WTC11 (cell line): Measurements from ENCODE around the gene MAP1B. TPM values are rescaled to one million over a fixed set of nuclear protein-coding genes. Genes with fewer than 3 reads are reported as not detected.

ENCODE experiments used
- ATAC-seq: fragments of 200-7000 bp; cut with Tn5 transposase; 2 replicates; pipeline ENCODE4 v1.10.0; 2021; ENCODE audit warnings: mild to moderate bottlenecking, moderate library complexity
- CTCF ChIA-PET: fragments of 300-600 bp; sonication (Branson Sonifier 250); formaldehyde crosslinking; loops from one replicate; lab custom pipeline; 2021; ENCODE audit warnings: antibody characterized with exemption; lab: Charles Lee
- POLR2A ChIA-PET: fragments of 350-600 bp; sonication (Branson Sonifier 250); formaldehyde crosslinking; loops from one replicate; lab custom pipeline; 2021; ENCODE audit warnings: antibody characterized with exemption; lab: Charles Lee
- DNase-seq: peaks from one replicate; pipeline ENCODE4 v3.0.0; 2021; ENCODE audit warnings: low spot score
- H3K27ac Mint-ChIP-seq: 2 replicates; pipeline ENCODE4 v1.8.0; 2021; ENCODE audit warnings: mixed read lengths
- H3K27me3 Mint-ChIP-seq: 2 replicates; pipeline ENCODE4 v1.8.0; 2021; ENCODE audit warnings: low read depth, mild to moderate bottlenecking, moderate library complexity, mixed read lengths
- H3K36me3 Mint-ChIP-seq: 2 replicates; pipeline ENCODE4 v1.8.0; 2021; ENCODE audit warnings: mixed read lengths
- H3K4me1 Mint-ChIP-seq: 2 replicates; pipeline ENCODE4 v1.8.0; 2022; ENCODE audit warnings: mixed read lengths
- H3K4me3 Mint-ChIP-seq: 2 replicates; pipeline ENCODE4 v1.8.0; 2021; ENCODE audit warnings: mild to moderate bottlenecking, moderate library complexity, mixed read lengths
- H3K9me3 Mint-ChIP-seq: 2 replicates; pipeline ENCODE4 v1.8.0; 2021; ENCODE audit warnings: mixed read lengths
- CREM ChIP-seq: sonication (generic); formaldehyde crosslinking; IDR thresholded peaks from 2 replicates; pipeline ENCODE4 v1.8.1; 2022; ENCODE audit warnings: mild to moderate bottlenecking, missing genetic modification reagents, moderate library complexity
- FOXJ3 ChIP-seq: sonication (generic); formaldehyde crosslinking; IDR thresholded peaks from 2 replicates; pipeline ENCODE4 v1.9.0; 2021; ENCODE audit warnings: missing genetic modification reagents, mild to moderate bottlenecking, borderline replicate concordance
- GRHL2 ChIP-seq: fragments of 250-450 bp; sonication (Bioruptor Pico); IDR thresholded peaks from 2 replicates; pipeline ENCODE4 v1.8.0; 2022; ENCODE audit warnings: mild to moderate bottlenecking, moderate library complexity; ENCODE audit not compliant: insufficient replicate concordance, severe bottlenecking
- GTF2I ChIP-seq: fragments of 250-450 bp; sonication (Bioruptor Pico); conservative IDR thresholded peaks from 2 replicates; pipeline ENCODE4 v1.4.0; 2021; ENCODE audit warnings: mild to moderate bottlenecking
- HMGA2 ChIP-seq: fragments of 250-450 bp; sonication (Bioruptor Pico); IDR thresholded peaks from 2 replicates; pipeline ENCODE4 v1.4.0; 2021; ENCODE audit warnings: mild to moderate bottlenecking, moderate library complexity
- MYBL2 ChIP-seq: sonication (generic); formaldehyde crosslinking; IDR thresholded peaks from 2 replicates; pipeline ENCODE4 v1.8.1; 2023; ENCODE audit warnings: mild to moderate bottlenecking, moderate library complexity, missing genetic modification reagents
- SOX15 ChIP-seq: fragments of 250-450 bp; sonication (Bioruptor Pico); IDR thresholded peaks from 2 replicates; pipeline ENCODE4 v1.9.0; 2021; ENCODE audit warnings: mild to moderate bottlenecking
- TEAD1 ChIP-seq: sonication (generic); formaldehyde crosslinking; IDR thresholded peaks from 2 replicates; pipeline ENCODE4 v1.8.0; 2022; ENCODE audit warnings: mild to moderate bottlenecking, missing genetic modification reagents
- ZNF121 ChIP-seq: sonication (generic); formaldehyde crosslinking; IDR thresholded peaks from 2 replicates; pipeline ENCODE4 v1.8.0; 2023; ENCODE audit warnings: missing genetic modification reagents
- ZNF263 ChIP-seq: sonication (generic); formaldehyde crosslinking; IDR thresholded peaks from 2 replicates; pipeline ENCODE4 v1.8.1; 2022; ENCODE audit warnings: low read depth, mild to moderate bottlenecking, moderate library complexity, missing genetic modification reagents
- ZNF416 ChIP-seq: fragments of 250-450 bp; sonication (Bioruptor Pico); IDR thresholded peaks from 2 replicates; pipeline ENCODE4 v1.9.0; 2021; ENCODE audit warnings: mild to moderate bottlenecking, inconsistent platforms
- ZNF423 ChIP-seq: fragments of 250-450 bp; sonication (Bioruptor Pico); IDR thresholded peaks from 2 replicates; pipeline ENCODE4 v2.1.2; 2022; ENCODE audit warnings: mild to moderate bottlenecking, moderate library complexity
- total RNA-seq: library from RNA; stranded (reverse); gene quantifications from 3 replicates; pipeline ENCODE4 v1.2.3, GENCODE V29; 2021
- TF ChIP-seq, protein P1 (sequence below): fragments of 250-450 bp; sonication (Bioruptor Pico); conservative IDR thresholded peaks from 2 replicates; pipeline ENCODE4 v1.9.0; 2021; ENCODE audit warnings: mild to moderate bottlenecking
- TF ChIP-seq, protein P2 (sequence below): sonication (generic); formaldehyde crosslinking; IDR thresholded peaks from 2 replicates; pipeline ENCODE4 v1.8.1; 2023; ENCODE audit warnings: mild to moderate bottlenecking, moderate library complexity, missing genetic modification reagents
- TF ChIP-seq, protein P3 (sequence below): sonication (generic); formaldehyde crosslinking; IDR thresholded peaks from 2 replicates; pipeline ENCODE4 v1.8.1; 2023; ENCODE audit warnings: mild to moderate bottlenecking, missing genetic modification reagents, moderate library complexity
- TF ChIP-seq, protein P4 (sequence below): sonication (generic); formaldehyde crosslinking; IDR thresholded peaks from 2 replicates; pipeline ENCODE4 v1.8.1; 2023; ENCODE audit warnings: mild to moderate bottlenecking, missing genetic modification reagents, borderline replicate concordance
- TF ChIP-seq, protein P5 (sequence below): fragments of 250-450 bp; sonication (Bioruptor Pico); IDR thresholded peaks from 2 replicates; pipeline ENCODE4 v1.9.0; 2021; ENCODE audit warnings: moderate library complexity, mild to moderate bottlenecking, inconsistent platforms, borderline replicate concordance
- TF ChIP-seq, protein P6 (sequence below): sonication (generic); formaldehyde crosslinking; IDR thresholded peaks from 2 replicates; pipeline ENCODE4 v1.8.0; 2022; ENCODE audit warnings: mild to moderate bottlenecking, missing genetic modification reagents
- TF ChIP-seq, protein P7 (sequence below): sonication (generic); formaldehyde crosslinking; IDR thresholded peaks from 2 replicates; pipeline ENCODE4 v1.8.1; 2023; ENCODE audit warnings: mild to moderate bottlenecking, missing genetic modification reagents
- TF ChIP-seq, protein P8 (sequence below): fragments of 250-450 bp; sonication (Bioruptor Pico); IDR thresholded peaks from 2 replicates; pipeline ENCODE4 v1.8.0; 2021; ENCODE audit warnings: mild to moderate bottlenecking

Gene MAP1B
- total RNA-seq, 1 experiment from 2014 or later, result 95.0 TPM

DNA sequence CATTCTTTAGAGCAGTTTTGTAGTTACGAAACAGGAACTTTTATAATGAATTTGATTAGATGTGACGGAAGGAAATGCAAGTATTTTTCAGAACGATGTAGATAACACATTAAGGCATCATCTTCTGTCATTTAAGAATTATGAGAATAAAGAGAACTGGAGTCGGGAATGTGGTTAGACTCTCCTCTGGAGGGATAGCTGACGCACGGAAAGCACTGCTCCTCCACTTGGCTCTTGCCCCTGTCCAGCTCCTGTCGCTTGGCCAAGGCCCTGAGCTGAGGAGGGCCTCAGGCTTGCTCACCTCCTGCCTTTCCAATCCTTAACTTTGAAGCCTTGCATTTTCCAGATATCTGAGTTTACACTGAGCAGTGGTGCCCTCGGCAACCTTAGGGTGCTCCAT is 60.5 kb downstream of the MAP1B start (continued):
- TF ChIP-seq, protein P1, sequence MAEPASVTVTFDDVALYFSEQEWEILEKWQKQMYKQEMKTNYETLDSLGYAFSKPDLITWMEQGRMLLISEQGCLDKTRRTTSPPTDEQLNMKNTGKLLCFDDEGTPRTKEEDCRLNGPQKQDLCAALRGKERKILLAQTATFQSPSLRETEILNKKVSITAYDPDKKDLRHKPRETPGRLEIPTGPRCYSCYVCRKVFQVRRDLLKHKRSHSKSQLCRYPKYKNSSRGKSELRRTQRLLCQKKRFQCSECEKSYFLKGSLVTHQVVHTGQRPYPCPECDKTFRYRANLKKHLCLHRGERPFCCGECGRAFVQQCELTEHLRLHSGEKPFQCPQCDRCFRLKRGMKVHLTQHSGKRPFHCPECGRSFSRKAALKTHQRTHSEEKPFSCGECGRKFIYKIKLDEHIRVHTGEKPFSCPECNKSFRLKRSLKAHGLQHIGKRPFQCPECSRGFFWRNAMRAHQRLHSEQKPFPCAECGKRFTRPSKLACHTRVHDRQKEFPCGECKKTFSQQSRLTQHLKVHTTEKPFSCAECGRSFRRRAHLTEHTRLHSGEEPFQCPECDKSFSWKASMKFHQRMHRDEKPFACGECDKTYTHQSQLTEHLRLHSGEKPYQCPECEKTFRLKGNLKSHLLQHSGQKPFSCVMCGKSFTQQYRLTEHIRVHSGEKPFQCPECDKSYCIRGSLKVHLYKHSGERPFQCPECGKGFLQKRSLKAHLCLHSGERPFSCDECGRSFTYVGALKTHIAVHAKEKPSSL (CRISPR knock-in tag), result no peak
- TF ChIP-seq, all 79 proteins: peak for 0

DNA sequence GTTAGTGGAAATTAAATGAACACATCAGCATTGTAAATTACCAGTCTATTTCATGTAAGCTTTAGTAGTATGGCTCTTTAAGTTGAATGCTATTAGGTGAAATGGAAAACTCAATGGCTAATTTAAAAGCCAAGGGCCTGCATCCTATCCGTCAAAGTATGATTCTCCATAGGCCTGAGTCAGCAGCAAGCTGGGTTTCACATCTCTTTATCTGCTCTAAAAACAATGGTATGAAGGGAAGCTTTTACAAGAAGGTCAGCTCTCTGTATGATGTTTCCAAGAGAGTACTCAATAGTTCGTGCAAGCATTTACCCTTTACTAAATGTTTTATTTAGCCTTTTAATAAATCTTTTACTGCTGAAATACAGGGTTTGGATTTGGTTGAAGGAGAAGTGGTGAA is 62.8 kb downstream of the MAP1B start:
- Mint-ChIP-seq H3K9me3 (no peaks in the 10 kb centered on the region), H3K27me3 (no peaks in the 10 kb centered on the region), H3K36me3 (no peaks in the 10 kb centered on the region), H3K27ac (peak overlapping the region; percentile 21; the same call in 1 of the 2 replicates), H3K4me1 (peaks cover 59% of the 10 kb centered on the region), H3K4me3 (no peak overlapping the region)
- ATAC-seq, result no peak
- ChIA-PET POLR2A (interaction anchor here (1.2 kb wide), 1 partner anchor 10 kb away, joined by 10 read pairs; no protein-coding TSS in a partner anchor), CTCF (no interaction called here)
- DNase-seq, result no peak
- TF ChIP-seq CREM, result no peak
- no peak for TF ChIP-seq ZNF263 (CRISPR knock-in tag)
- TF ChIP-seq, protein P2, sequence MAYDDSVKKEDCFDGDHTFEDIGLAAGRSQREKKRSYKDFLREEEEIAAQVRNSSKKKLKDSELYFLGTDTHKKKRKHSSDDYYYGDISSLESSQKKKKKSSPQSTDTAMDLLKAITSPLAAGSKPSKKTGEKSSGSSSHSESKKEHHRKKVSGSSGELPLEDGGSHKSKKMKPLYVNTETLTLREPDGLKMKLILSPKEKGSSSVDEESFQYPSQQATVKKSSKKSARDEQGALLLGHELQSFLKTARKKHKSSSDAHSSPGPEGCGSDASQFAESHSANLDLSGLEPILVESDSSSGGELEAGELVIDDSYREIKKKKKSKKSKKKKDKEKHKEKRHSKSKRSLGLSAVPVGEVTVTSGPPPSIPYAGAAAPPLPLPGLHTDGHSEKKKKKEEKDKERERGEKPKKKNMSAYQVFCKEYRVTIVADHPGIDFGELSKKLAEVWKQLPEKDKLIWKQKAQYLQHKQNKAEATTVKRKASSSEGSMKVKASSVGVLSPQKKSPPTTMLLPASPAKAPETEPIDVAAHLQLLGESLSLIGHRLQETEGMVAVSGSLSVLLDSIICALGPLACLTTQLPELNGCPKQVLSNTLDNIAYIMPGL (CRISPR knock-in tag), result no peak
- no peak for TF ChIP-seq SOX15 (CRISPR knock-in tag)
- TF ChIP-seq, protein P3, sequence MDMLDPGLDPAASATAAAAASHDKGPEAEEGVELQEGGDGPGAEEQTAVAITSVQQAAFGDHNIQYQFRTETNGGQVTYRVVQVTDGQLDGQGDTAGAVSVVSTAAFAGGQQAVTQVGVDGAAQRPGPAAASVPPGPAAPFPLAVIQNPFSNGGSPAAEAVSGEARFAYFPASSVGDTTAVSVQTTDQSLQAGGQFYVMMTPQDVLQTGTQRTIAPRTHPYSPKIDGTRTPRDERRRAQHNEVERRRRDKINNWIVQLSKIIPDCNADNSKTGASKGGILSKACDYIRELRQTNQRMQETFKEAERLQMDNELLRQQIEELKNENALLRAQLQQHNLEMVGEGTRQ (CRISPR knock-in tag), result no peak
- no peak for TF ChIP-seq FOXJ3 (CRISPR knock-in tag)
- TF ChIP-seq TEAD1 (CRISPR knock-in tag), result no peak
- no peak for TF ChIP-seq HMGA2 (CRISPR knock-in tag)
- TF ChIP-seq, protein P4, sequence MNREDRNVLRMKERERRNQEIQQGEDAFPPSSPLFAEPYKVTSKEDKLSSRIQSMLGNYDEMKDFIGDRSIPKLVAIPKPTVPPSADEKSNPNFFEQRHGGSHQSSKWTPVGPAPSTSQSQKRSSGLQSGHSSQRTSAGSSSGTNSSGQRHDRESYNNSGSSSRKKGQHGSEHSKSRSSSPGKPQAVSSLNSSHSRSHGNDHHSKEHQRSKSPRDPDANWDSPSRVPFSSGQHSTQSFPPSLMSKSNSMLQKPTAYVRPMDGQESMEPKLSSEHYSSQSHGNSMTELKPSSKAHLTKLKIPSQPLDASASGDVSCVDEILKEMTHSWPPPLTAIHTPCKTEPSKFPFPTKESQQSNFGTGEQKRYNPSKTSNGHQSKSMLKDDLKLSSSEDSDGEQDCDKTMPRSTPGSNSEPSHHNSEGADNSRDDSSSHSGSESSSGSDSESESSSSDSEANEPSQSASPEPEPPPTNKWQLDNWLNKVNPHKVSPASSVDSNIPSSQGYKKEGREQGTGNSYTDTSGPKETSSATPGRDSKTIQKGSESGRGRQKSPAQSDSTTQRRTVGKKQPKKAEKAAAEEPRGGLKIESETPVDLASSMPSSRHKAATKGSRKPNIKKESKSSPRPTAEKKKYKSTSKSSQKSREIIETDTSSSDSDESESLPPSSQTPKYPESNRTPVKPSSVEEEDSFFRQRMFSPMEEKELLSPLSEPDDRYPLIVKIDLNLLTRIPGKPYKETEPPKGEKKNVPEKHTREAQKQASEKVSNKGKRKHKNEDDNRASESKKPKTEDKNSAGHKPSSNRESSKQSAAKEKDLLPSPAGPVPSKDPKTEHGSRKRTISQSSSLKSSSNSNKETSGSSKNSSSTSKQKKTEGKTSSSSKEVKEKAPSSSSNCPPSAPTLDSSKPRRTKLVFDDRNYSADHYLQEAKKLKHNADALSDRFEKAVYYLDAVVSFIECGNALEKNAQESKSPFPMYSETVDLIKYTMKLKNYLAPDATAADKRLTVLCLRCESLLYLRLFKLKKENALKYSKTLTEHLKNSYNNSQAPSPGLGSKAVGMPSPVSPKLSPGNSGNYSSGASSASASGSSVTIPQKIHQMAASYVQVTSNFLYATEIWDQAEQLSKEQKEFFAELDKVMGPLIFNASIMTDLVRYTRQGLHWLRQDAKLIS (CRISPR knock-in tag), result no peak
- TF ChIP-seq, protein P5, sequence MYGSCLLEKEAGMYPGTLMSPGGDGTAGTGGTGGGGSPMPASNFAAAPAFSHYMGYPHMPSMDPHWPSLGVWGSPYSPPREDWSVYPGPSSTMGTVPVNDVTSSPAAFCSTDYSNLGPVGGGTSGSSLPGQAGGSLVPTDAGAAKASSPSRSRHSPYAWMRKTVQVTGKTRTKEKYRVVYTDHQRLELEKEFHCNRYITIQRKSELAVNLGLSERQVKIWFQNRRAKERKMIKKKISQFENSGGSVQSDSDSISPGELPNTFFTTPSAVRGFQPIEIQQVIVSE (CRISPR knock-in tag), result no peak
- TF ChIP-seq, protein P6, sequence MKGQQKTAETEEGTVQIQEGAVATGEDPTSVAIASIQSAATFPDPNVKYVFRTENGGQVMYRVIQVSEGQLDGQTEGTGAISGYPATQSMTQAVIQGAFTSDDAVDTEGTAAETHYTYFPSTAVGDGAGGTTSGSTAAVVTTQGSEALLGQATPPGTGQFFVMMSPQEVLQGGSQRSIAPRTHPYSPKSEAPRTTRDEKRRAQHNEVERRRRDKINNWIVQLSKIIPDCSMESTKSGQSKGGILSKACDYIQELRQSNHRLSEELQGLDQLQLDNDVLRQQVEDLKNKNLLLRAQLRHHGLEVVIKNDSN, result no peak
- TF ChIP-seq, protein P7, sequence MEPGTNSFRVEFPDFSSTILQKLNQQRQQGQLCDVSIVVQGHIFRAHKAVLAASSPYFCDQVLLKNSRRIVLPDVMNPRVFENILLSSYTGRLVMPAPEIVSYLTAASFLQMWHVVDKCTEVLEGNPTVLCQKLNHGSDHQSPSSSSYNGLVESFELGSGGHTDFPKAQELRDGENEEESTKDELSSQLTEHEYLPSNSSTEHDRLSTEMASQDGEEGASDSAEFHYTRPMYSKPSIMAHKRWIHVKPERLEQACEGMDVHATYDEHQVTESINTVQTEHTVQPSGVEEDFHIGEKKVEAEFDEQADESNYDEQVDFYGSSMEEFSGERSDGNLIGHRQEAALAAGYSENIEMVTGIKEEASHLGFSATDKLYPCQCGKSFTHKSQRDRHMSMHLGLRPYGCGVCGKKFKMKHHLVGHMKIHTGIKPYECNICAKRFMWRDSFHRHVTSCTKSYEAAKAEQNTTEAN, result no peak
- no peak for TF ChIP-seq MYBL2
- no peak for TF ChIP-seq ZNF423 (CRISPR knock-in tag)
- TF ChIP-seq GTF2I (CRISPR knock-in tag), result no peak
- TF ChIP-seq, protein P8, sequence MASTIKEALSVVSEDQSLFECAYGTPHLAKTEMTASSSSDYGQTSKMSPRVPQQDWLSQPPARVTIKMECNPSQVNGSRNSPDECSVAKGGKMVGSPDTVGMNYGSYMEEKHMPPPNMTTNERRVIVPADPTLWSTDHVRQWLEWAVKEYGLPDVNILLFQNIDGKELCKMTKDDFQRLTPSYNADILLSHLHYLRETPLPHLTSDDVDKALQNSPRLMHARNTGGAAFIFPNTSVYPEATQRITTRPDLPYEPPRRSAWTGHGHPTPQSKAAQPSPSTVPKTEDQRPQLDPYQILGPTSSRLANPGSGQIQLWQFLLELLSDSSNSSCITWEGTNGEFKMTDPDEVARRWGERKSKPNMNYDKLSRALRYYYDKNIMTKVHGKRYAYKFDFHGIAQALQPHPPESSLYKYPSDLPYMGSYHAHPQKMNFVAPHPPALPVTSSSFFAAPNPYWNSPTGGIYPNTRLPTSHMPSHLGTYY (CRISPR knock-in tag), result no peak
- no peak for TF ChIP-seq ZNF416
- TF ChIP-seq GRHL2 (CRISPR knock-in tag), result no peak
- no peak for TF ChIP-seq ZNF121 (CRISPR knock-in tag)
